HG03108 (cell line): Measurements from ENCODE around the gene RAPGEF1.

Experiments used
- ATAC-seq: cut with Tn5 transposase; IDR thresholded peaks from one replicate; pipeline ENCODE4 v1.9.1; 2021; ENCODE audit warnings: moderate library complexity; ENCODE audit not compliant: unreplicated experiment

RAPGEF1 gene

GRCh38 chr9:131611586-131612315 is 128.1 kb downstream of the RAPGEF1 start:
- no peak for ATAC-seq

GRCh38 chr9:131610231-131610761 is 129.6 kb downstream of the RAPGEF1 start:
- ATAC-seq, result no peak

GRCh38 chr9:131609099-131609830 is 130.6 kb downstream of the RAPGEF1 start:
- no peak for ATAC-seq

- ATAC-seq, result no peak
These were observed 131.3 kb downstream of the RAPGEF1 start for GRCh38 chr9:131608493-131609037.

DNA sequence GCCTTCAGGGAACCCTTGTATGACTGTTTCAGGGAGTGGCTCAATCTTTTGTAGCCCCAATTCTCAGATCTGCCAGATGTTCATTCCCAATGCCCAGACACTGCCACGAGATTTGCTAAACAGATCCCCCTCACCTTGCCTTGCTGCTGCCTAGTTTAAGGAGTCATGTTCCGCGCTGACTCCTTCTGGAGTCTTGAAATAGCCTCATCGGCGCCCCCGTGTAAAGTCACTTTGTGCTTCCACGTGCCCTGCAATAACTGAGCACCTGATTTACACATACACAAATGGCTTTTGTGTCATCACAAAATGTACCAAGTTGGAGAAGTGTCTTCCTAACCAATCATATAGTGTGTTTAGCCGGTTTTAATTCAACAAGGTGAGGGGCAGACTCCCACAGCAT is 132.3 kb downstream of the RAPGEF1 start:
- no peak for ATAC-seq

DNA sequence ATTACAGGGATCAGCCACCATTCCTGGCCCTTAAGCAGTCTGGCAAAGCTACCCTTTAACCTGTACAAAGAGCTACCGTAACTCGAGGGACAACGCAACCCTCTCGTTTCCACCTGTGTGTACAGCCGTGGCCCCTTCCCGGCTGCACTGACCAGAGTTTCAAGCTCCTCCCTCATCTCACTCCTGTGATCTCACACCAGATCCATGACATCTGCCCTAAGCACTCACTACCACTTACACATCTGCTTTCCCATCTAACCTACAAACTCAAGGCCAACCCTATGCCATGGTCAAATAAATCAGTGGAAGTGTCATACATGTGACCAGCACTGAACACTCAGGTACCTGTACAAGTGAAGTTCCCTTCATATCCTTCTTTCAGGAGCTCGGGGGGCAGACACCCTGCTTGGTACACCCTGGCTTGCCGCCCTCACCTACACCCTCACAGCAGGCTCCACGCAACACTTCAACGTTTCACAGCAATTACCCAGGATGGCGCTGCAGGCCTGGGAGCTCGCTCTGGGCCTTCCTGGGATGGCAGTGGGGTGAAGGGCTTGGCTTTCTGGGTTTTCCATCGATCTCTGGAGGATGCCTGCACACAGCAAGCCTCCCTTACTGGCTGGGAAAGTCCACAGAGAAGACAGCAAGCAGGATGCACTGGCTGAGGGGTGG is 132.8 kb downstream of the RAPGEF1 start:
- ATAC-seq, result no peak

GRCh38 chr9:131605770-131606590 is 133.9 kb downstream of the RAPGEF1 start:
- no peak for ATAC-seq

DNA sequence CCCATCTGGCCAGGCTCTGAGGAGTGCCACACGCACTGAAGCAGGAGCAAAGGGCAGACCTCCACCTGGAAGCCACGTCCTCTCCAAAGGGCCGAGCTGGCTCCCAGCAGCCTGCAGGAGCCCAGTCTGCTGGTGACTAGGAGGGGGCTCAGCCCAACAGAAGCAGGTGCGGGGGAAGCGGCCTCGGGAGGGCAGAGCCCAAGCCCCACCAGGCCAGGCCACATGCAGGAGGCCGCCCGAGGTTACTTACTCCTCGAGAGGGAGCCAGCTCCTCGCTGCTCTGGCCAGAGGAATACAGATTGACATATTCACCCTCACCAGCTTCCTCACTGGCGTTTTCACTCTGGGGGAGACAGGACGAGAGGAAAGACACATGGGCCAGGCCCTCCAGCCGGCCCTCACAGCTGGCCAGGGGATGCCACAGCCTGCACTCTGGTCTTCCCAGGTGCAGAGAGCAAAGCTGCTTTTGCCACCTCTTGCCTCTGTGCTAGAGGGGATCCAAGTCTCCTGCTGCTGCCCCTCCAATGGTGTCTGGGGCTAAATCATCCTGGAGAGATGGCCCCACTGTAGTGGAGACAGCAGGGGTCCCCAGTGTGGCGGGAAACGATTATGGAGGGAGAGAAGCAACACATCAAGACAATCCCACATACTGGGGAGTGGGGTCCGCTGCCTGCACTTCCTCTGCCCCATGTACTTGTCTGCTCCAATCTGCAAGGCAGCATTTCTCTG is 136.0 kb downstream of the RAPGEF1 start:
- no peak for ATAC-seq

- no peak for ATAC-seq
These were observed 136.7 kb downstream of the RAPGEF1 start for GRCh38 chr9:131603199-131603598.

- no peak for ATAC-seq
These were observed 138.1 kb downstream of the RAPGEF1 start for GRCh38 chr9:131601683-131602181.

DNA sequence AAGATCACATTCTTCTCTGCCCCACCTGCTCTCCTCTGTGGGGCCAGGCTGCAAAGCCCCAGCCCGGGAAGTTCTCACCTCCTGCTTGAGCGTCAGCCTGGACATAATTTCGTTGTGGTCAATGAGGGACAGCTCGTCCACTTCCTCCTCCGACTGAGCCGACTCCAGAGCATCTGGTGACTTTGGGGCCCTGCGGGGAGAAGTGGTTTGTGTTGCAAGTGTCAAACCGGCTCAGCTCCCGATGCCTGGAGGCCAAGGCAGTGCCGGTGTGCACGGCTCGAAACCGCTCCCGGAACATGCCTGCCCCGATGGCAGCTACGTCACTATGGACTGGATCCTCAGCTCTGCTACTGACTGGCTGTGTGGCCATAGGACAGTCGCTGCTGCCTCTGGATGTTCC is 141.8 kb downstream of the RAPGEF1 start:
- ATAC-seq, result no peak

GRCh38 chr9:131597246-131597645 is 142.6 kb downstream of the RAPGEF1 start:
- no peak for ATAC-seq

DNA sequence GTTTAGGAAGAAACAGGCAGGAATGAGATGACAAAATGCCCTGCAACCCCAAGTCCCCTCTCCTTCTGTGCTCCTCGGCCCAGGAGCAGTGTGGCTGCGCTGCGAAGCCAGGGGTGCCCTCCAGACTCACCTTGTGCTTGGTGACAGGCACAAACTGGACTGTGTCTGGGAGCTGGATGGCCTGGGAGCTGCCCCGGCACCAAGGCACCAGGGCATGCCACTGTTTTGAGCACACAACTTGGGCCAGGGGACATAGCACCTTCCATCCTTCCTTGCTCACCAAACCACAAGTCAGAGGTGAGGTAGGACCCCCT is 143.5 kb downstream of the RAPGEF1 start:
- no peak for ATAC-seq

GRCh38 chr9:131595696-131596429 is 144.0 kb downstream of the RAPGEF1 start:
- no peak for ATAC-seq

GRCh38 chr9:131594906-131595665 is 144.8 kb downstream of the RAPGEF1 start:
- ATAC-seq, result no peak

- ATAC-seq, result no peak
These were observed 145.8 kb downstream of the RAPGEF1 start for GRCh38 chr9:131593936-131594665.

DNA sequence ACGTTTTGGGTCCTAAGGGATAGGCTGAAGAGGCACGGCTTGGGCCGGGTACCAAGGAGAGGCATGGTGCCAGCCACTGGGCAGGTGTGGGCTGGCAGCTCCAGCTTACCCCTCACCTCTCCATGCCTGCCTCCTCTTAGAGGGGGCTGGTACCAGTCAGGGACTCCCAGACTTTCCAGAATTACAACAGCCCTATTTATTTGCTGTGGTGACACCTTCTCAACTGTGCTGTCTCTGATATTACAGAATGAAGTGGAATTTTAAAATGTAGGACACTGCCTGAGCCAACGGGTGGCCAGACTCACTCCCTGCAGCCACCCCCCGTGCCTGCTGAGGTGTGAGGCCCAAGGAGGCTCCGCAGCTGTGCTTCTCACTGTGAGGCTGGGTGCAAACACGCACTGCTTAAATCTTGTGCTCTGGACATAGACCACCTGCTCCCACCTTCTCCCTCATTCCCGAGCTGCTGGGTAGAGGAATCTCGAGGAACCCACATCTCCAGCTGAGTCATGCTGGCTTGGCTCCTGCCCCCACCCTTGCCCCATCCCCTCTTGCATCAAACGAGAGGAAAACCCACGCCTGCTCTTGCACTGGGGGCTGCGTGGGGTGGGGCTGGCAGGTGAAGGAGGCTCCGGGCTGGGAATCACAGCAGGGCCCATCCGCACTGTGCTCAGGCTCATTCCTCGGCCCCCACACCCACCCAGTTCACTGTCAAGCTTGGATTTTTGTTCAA is 146.6 kb downstream of the RAPGEF1 start:
- ATAC-seq, result no peak
